BLaER1 treated with 17β-estradiol and CSF1 and Interleukin-3, amounts not matched to agents 10 nM and 100 nM (cell line): Measurements from ENCODE around the gene ZMIZ1.

ENCODE experiments used
- H3K27ac ChIP-seq, 11 experiments: shearing (Covaris generic); formaldehyde crosslinking; 2 replicates each; pipeline ENCODE4 v1.8.1; 2022
- H3K27me3 ChIP-seq, 11 experiments: shearing (Covaris generic); formaldehyde crosslinking; 2 replicates each; pipeline ENCODE4 v1.8.1; 2022
- H3K36me3 ChIP-seq, 11 experiments: shearing (Covaris generic); formaldehyde crosslinking; 2 replicates each; pipeline ENCODE4 v1.8.1; 2022
- H3K4me1 ChIP-seq, 10 experiments: shearing (Covaris generic); formaldehyde crosslinking; 2 replicates each; pipeline ENCODE4 v1.8.1; 2022
- H3K4me2 ChIP-seq, 11 experiments: shearing (Covaris generic); formaldehyde crosslinking; 2 replicates each; pipeline ENCODE4 v1.8.1; 2022
- H3K4me3 ChIP-seq, 10 experiments: shearing (Covaris generic); formaldehyde crosslinking; 2 replicates each; pipeline ENCODE4 v1.8.1; 2022
- H3K9ac ChIP-seq, 11 experiments: shearing (Covaris generic); formaldehyde crosslinking; 2 replicates each; pipeline ENCODE4 v1.8.1; 2022
- H3K9me3 ChIP-seq, 11 experiments: shearing (Covaris generic); formaldehyde crosslinking; replicated peaks in 1 of 11; 2 replicates each; pipeline ENCODE4 v1.8.1; 2022
- H4K20me1 ChIP-seq, 11 experiments: shearing (Covaris generic); formaldehyde crosslinking; 2 replicates each; pipeline ENCODE4 v1.8.1; 2022
- Cebpa-rat ChIP-seq, 11 experiments: shearing (Covaris generic); IDR thresholded peaks; 2 replicates each; pipeline ENCODE4 v1.8.1; 2022

ZMIZ1 gene

DNA sequence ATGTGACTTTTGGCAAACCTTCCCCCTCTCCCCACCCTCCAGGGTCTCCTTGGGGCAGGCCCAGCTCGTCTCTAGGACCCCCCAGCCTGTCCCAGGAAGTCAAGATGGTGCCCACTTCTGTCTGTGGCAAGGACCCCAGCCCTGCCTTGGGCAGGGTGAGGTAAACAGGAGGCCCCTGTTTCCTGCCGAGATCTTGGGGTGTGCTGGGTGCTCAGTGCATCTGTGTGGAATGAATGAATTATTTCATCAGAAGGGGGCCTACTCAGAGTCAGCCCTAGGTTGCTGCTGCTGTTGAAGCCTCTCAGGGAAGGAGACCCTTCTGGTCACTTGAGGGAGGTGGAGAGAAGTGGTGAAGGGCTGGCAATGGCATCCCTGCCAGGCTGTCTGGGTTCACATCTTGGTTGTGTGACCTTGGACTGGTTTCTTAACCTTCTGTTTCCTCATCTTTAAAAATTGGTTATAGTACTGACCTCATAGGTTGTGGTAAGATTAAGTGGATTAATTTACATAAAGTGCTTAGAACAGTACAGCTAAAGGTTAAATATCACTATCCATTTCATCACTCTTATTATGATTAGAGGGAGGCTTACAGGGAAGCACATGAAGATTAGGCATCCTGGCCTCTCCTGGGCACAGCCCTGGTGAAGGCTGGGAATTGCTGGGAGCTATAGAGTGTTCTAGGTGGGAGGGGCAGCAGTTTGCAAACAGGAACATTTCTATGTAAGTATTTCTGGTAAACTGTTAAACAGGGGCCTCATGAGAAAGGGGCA, 67.7 kb downstream of the ZMIZ1 start:
- peaks cover 5 to 42% (median 19%) of the 10 kb centered on the region in 11 experiments; a peak in 18 of 22 replicates for H3K36me3 ChIP-seq
- no peak for TF ChIP-seq Cebpa-rat (IDR thresholded peaks at IDR 0.05)
- H3K4me1 ChIP-seq = peaks cover 99 to 100% (median 100%) of the 10 kb centered on the region in 10 experiments
- H3K9ac ChIP-seq = peak overlapping the region; percentile 74 to 85 (median 81)
- H3K4me3 ChIP-seq = peak overlapping the region in 5 of 10 experiments; percentile 46 to 66 (median 55); a peak in 9 of 20 replicates
- peaks cover 0 to 62% (median 0%) of the 10 kb centered on the region in 11 experiments; a peak in 7 of 22 replicates for H4K20me1 ChIP-seq
- H3K27me3 ChIP-seq = no peaks in the 10 kb centered on the region
- peak overlapping the region; percentile 53 to 98 (median 93); a peak in 21 of 22 replicates for H3K27ac ChIP-seq
- no peaks in the 10 kb centered on the region for H3K9me3 ChIP-seq
- H3K4me2 ChIP-seq = peak overlapping the region; percentile 88 to 99 (median 97)

DNA sequence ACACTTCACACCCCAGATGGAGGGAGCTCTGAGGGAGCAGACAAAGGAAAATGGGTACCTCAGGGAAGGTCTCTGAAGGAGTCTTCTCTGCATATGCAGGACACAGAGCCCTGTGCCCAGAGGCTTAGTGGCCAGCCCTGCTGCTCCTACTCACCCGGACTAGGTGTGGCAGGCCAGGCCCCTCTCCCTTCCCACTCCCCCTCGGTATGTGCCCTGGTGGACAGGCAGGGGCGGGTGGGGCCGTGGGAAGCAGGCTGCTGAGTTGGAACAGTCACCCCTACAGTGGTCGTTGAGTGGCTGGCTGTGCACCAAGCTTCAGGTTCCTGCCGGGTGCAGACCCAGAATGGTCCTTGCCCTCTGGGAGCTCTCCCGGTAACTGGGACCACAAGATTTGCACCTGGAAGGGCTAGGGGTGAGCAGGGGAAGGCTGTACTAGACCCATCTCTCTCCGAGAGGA, 68.6 kb downstream of the ZMIZ1 start:
- Histone ChIP-seq H3K4me3 (peak overlapping the region; percentile 3 to 66 (median 50); a peak in 19 of 20 replicates), H3K27ac (peak overlapping the region; percentile 66 to 98 (median 93); a peak in 21 of 22 replicates)

DNA sequence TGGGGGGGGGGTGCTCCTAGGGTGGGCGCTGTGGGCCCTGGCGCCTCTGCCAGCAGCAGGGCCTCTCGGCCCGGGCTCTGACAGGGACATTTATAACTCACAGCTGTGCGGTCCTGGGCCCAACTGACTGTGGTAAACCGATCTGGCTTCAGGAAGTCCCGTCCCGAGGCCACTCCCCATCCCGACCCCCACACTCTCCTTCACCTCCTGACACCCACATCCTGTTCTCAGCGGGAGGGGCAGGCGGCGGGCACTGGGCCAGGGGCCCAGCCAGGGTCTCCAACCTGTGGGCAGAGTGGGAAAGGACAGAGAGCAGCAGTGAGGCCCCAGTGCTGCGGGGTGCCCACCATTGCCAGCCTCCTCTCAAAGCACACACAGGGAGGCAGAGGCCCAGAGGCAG, 69.1 kb downstream of the ZMIZ1 start:
- H3K4me1 ChIP-seq = peaks cover 99 to 100% (median 100%) of the 10 kb centered on the region in 10 experiments
- no peaks in the 10 kb centered on the region for H3K27me3 ChIP-seq
- H3K4me3 ChIP-seq = peak overlapping the region; percentile 3 to 66 (median 50); a peak in 19 of 20 replicates
- H3K9me3 ChIP-seq = no peaks in the 10 kb centered on the region
- peak overlapping the region; percentile 74 to 85 (median 81) for H3K9ac ChIP-seq
- peaks cover 12 to 50% (median 31%) of the 10 kb centered on the region in 11 experiments; a peak in 20 of 22 replicates for H3K36me3 ChIP-seq
- H4K20me1 ChIP-seq = peaks cover 0 to 54% (median 4%) of the 10 kb centered on the region in 11 experiments; a peak in 10 of 22 replicates
- peak overlapping the region; percentile 88 to 99 (median 97) for H3K4me2 ChIP-seq
- peak overlapping the region; percentile 66 to 98 (median 93) for H3K27ac ChIP-seq
- no peak for TF ChIP-seq Cebpa-rat (IDR thresholded peaks at IDR 0.05)

More for the DNA sequence above, 68.6 kb downstream of the ZMIZ1 start:
- Histone ChIP-seq H3K4me1 (peaks cover 99 to 100% (median 100%) of the 10 kb centered on the region in 10 experiments), H3K4me2 (peak overlapping the region; percentile 88 to 99 (median 97)), H4K20me1 (peaks cover 0 to 55% (median 0%) of the 10 kb centered on the region in 11 experiments; a peak in 8 of 22 replicates), H3K27me3 (no peaks in the 10 kb centered on the region), H3K9me3 (no peaks in the 10 kb centered on the region), H3K9ac (peak overlapping the region; percentile 74 to 85 (median 81)), H3K36me3 (peaks cover 7 to 45% (median 26%) of the 10 kb centered on the region in 11 experiments; a peak in 20 of 22 replicates)
- TF ChIP-seq Cebpa-rat (IDR thresholded peaks at IDR 0.05) = no peak

GRCh38 chr10:79138449-79139123, 69.8 kb downstream of the ZMIZ1 start:
- H3K4me3 ChIP-seq = peak overlapping the region in 9 of 10 experiments; percentile 1 to 66 (median 52); a peak in 15 of 20 replicates
- TF ChIP-seq Cebpa-rat (IDR thresholded peaks at IDR 0.05) = no peak

DNA sequence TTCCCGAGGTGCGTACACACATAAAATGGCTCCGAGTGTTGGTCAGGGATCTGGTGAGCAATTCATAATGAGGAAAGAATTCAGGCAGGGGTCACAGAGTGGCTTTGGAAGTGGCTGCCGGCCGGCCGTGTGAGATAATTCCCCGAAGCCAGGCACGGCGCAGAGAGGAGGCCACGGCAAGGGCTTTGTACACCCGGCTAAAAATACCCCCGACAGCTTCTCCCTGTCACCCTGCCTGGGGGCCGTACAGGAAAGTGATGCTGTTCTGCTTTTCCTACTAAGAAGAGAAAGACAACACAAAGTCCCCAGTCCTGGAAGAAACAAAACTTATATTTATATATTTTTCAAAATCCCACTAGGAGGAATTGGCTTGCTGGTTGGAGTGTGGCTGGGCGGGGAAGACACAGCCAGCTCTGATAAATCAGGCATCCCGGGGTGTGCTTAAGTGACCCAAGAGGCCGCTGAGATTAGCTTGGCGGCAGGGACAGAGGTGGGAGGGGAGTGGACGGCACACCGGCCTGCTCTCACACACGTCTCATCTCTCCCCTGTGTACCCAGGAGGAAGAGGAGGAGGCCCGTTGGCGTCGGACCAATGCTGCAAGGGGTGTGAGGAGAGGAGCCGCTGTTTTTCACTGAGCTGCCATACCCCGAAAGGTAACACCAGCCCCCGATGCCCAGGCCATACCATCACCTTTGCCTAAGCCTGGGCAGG, 70.5 kb downstream of the ZMIZ1 start:
- Histone ChIP-seq H3K27me3 (no peaks in the 10 kb centered on the region), H3K9me3 (no peaks in the 10 kb centered on the region), H3K4me2 (peak overlapping the region; percentile 88 to 99 (median 97)), H3K27ac (peak overlapping the region; percentile 39 to 98 (median 93); a peak in 21 of 22 replicates), H3K4me1 (peaks cover 99 to 100% (median 100%) of the 10 kb centered on the region in 10 experiments), H3K9ac (peak overlapping the region; percentile 74 to 85 (median 81)), H3K4me3 (peak overlapping the region in 9 of 10 experiments; percentile 1 to 55 (median 37); a peak in 13 of 20 replicates), H3K36me3 (peaks cover 12 to 56% (median 34%) of the 10 kb centered on the region in 11 experiments; a peak in 20 of 22 replicates), H4K20me1 (peaks cover 0 to 48% (median 14%) of the 10 kb centered on the region in 11 experiments; a peak in 7 of 22 replicates)
- TF ChIP-seq Cebpa-rat (IDR thresholded peaks at IDR 0.05) = no peak

More at GRCh38 chr10:79138449-79139123, 69.8 kb downstream of the ZMIZ1 start:
- Histone ChIP-seq H3K9me3 (no peaks in the 10 kb centered on the region), H3K27ac (peak overlapping the region; percentile 66 to 98 (median 93)), H3K9ac (peak overlapping the region; percentile 74 to 85 (median 81)), H3K4me2 (peak overlapping the region; percentile 88 to 99 (median 97)), H3K4me1 (peaks cover 99 to 100% (median 100%) of the 10 kb centered on the region in 10 experiments), H4K20me1 (peaks cover 0 to 54% (median 9%) of the 10 kb centered on the region in 11 experiments; a peak in 9 of 22 replicates), H3K27me3 (no peaks in the 10 kb centered on the region), H3K36me3 (peaks cover 12 to 58% (median 32%) of the 10 kb centered on the region in 11 experiments; a peak in 20 of 22 replicates)

- peaks cover 12 to 51% (median 34%) of the 10 kb centered on the region in 11 experiments; a peak in 20 of 22 replicates for H3K36me3 ChIP-seq
- H3K4me1 ChIP-seq = peaks cover 99 to 100% (median 100%) of the 10 kb centered on the region in 10 experiments
- H3K27ac ChIP-seq = peak overlapping the region; percentile 39 to 98 (median 93); a peak in 21 of 22 replicates
- peaks cover 0 to 40% (median 14%) of the 10 kb centered on the region in 11 experiments; a peak in 7 of 22 replicates for H4K20me1 ChIP-seq
- TF ChIP-seq Cebpa-rat (IDR thresholded peaks at IDR 0.05) = no peak
- H3K4me2 ChIP-seq = peak overlapping the region; percentile 88 to 99 (median 97)
- no peaks in the 10 kb centered on the region for H3K27me3 ChIP-seq
- no peaks in the 10 kb centered on the region for H3K9me3 ChIP-seq
- H3K9ac ChIP-seq = peak overlapping the region; percentile 74 to 85 (median 81); a peak in 20 of 22 replicates
- peak overlapping the region in 7 of 10 experiments; percentile 24 to 55 (median 37); a peak in 7 of 20 replicates for H3K4me3 ChIP-seq
These were observed 71.5 kb downstream of the ZMIZ1 start for GRCh38 chr10:79140085-79140793.

DNA sequence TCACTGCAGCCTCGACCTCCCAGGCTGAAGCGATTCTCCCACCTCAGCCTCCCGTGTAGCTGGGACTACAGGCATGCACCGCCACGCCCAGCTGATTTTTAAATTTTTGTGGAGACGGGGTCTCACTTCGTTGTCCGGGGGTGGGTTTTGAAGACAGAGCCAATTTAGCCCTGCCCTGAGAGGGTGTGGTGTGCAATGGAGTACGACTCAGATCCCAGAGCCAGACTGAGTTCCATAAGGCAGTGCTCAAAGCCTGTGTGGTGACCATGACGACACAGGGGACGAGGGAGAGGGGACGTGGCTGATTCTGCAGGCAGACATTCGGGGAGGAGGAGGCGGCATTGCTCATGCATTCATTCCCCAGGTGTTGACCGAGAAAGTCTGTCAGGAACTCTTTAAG, 72.1 kb downstream of the ZMIZ1 start:
- Histone ChIP-seq H3K9me3 (no peaks in the 10 kb centered on the region), H4K20me1 (peaks cover 0 to 35% (median 14%) of the 10 kb centered on the region in 11 experiments; a peak in 7 of 22 replicates), H3K4me1 (peaks cover 99 to 100% (median 100%) of the 10 kb centered on the region in 10 experiments), H3K4me2 (peak overlapping the region; percentile 88 to 99 (median 97)), H3K27me3 (no peaks in the 10 kb centered on the region), H3K27ac (peak overlapping the region in 8 of 11 experiments; percentile 4 to 98 (median 91); a peak in 11 of 22 replicates), H3K4me3 (peak overlapping the region in 1 of 10 experiments; percentile 7; a peak in 2 of 20 replicates), H3K9ac (peak overlapping the region in 6 of 11 experiments; percentile 19 to 81 (median 70); a peak in 7 of 22 replicates), H3K36me3 (peaks cover 12 to 48% (median 34%) of the 10 kb centered on the region in 11 experiments; a peak in 20 of 22 replicates)
- no peak for TF ChIP-seq Cebpa-rat (IDR thresholded peaks at IDR 0.05)
